Occipital lobe (tissue), 2 donors: ENCODE data around the gene GPR142. TPM values are rescaled to one million over a fixed set of nuclear protein-coding genes. Genes with fewer than 3 reads are reported as not detected.

Experiments used
- DNase-seq: peaks from one replicate; lab custom pipeline; 2025; lab: John Stamatoyannopoulos, UW
- total RNA-seq: library from RNA; depleted of rRNA; stranded (reverse); fragments of >200 nt; gene quantifications from one replicate; pipeline ENCODE4 v1.2.3, GENCODE V29; 2014

GPR142 gene
- not detected for total RNA-seq

GRCh38 chr17:74367206-74367605 is at the start of gene GPR142:
Gene GPR142, plus strand, starts transcription at chr17:74367506. Its CDS starts 2,035 bp downstream, at chr17:74369541.
- no peak for DNase-seq

GRCh38 chr17:74318391-74318790 is 48.9 kb upstream of the GPR142 start:
- no peak for DNase-seq

- DNase-seq = no peak
Observed at GRCh38 chr17:74324521-74324920, 42.8 kb upstream of the GPR142 start.

- no peak for DNase-seq
Observed at GRCh38 chr17:74325376-74325742, 41.9 kb upstream of the GPR142 start.

- no peak for DNase-seq
Observed at GRCh38 chr17:74325743-74326379, 41.4 kb upstream of the GPR142 start, which contains the start of gene KIF19. Gene KIF19, plus strand, starts transcription at chr17:74326226. Its CDS starts 124 bp downstream, at chr17:74326350.

GRCh38 chr17:74326506-74326905 is 40.8 kb upstream of the GPR142 start:
- DNase-seq = no peak

- DNase-seq = no peak
Observed at GRCh38 chr17:74328487-74328886, 38.8 kb upstream of the GPR142 start.

- DNase-seq = no peak
Observed at GRCh38 chr17:74329378-74329777, 37.9 kb upstream of the GPR142 start.

GRCh38 chr17:74330446-74330845 is 36.9 kb upstream of the GPR142 start:
- DNase-seq = peak; percentile 72

GRCh38 chr17:74332017-74332650 is 35.2 kb upstream of the GPR142 start:
- no peak for DNase-seq

GRCh38 chr17:74332763-74333283 is 34.5 kb upstream of the GPR142 start:
- no peak for DNase-seq

GRCh38 chr17:74334393-74335039 is 32.8 kb upstream of the GPR142 start:
- DNase-seq = no peak

GRCh38 chr17:74335529-74336062 is 31.7 kb upstream of the GPR142 start:
- no peak for DNase-seq

- no peak for DNase-seq
Observed at GRCh38 chr17:74336307-74336706, 31.0 kb upstream of the GPR142 start.

- peak; percentile 40 for DNase-seq
Observed at GRCh38 chr17:74337834-74338500, 29.3 kb upstream of the GPR142 start.

- DNase-seq = no peak
Observed at GRCh38 chr17:74339537-74340195, 27.6 kb upstream of the GPR142 start.

GRCh38 chr17:74340470-74341023 is 26.8 kb upstream of the GPR142 start:
- DNase-seq = no peak

GRCh38 chr17:74342224-74342623 is 25.1 kb upstream of the GPR142 start:
- no peak for DNase-seq

- no peak for DNase-seq
Observed at GRCh38 chr17:74343121-74343520, 24.2 kb upstream of the GPR142 start.

- no peak for DNase-seq
Observed at GRCh38 chr17:74343526-74344284, 23.6 kb upstream of the GPR142 start.
